HUES64 (cell line): ENCODE measurements around the gene S100A5.
"Not testable (repeated sequence)": the region's sequence is repeated elsewhere in the genome, so short reads cannot be mapped to it uniquely, and the experiment has no call there.

Experiments used
- H3K27ac ChIP-seq: 2 replicates; pipeline ENCODE4 v1.7.0; 2013; ENCODE audit warnings: low read depth, low read length, inconsistent platforms
- H3K27me3 ChIP-seq: 2 replicates; pipeline ENCODE4 v1.6.1; 2013; ENCODE audit warnings: mild to moderate bottlenecking, low read length; ENCODE audit not compliant: insufficient read depth
- H3K36me3 ChIP-seq: 2 replicates; pipeline ENCODE4 v1.6.1; 2013; ENCODE audit warnings: mild to moderate bottlenecking, low read length; ENCODE audit not compliant: insufficient read depth
- H3K4me1 ChIP-seq: 2 replicates; pipeline ENCODE4 v1.6.1; 2013; ENCODE audit warnings: mild to moderate bottlenecking, low read length, moderate library complexity; ENCODE audit not compliant: insufficient read depth
- H3K4me3 ChIP-seq: 2 replicates; pipeline ENCODE4 v1.5.1; 2013; ENCODE audit warnings: mild to moderate bottlenecking, low read length, moderate library complexity
- H3K9ac ChIP-seq: 2 replicates; pipeline ENCODE4 v1.6.1; 2013; ENCODE audit warnings: mild to moderate bottlenecking, low read depth, low read length
- H3K9me3 ChIP-seq: 2 replicates; pipeline ENCODE4 v1.6.1; 2013; ENCODE audit warnings: low read depth, low read length; ENCODE audit not compliant: insufficient read depth
- WGBS: fragments of 150-250, 120-280 bp; methylation state at CpG from one replicate; pipeline ENCODE4 v1.1.7; 2013; ENCODE audit warnings: missing lambda C conversion rate; 5-methylcytosine and 5-hydroxymethylcytosine counted together

Gene S100A5

DNA sequence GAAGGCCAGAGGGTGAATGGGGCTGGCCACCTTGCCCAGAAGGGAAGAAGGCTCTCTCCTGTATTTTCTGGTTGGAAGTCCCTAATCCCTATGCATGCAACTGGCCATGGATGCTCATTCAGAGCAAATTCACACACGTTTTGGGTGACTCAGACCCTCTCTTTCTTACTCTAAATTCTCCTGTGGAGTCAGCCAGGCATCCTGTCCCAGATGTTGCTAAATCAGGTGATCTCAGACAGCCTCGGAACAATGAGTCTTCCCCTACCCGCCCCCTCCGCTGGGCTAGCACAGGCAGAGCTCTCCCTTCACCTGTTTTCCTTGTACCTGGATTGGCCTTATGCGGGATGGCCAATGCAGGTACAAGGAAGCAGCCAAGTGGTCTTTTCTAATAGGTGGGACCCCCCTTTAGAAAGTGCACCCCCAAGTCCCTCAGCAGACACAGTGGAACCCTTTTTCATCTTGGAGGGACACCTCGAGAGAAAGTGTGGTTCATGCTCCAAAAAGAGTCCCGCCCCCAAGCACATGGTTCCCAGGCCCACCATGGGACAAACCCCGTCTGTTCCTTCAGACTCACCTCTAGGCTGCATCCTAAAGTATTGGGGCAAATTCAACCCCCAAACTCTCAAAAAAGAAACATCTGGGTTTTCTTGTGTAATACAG, 13.6 kb downstream of the S100A5 start:
- Histone ChIP-seq H3K9me3 (no peaks in the 10 kb centered on the region), H3K4me3 (no peak overlapping the region), H3K9ac (no peak overlapping the region), H3K27ac (no peak overlapping the region), H3K36me3 (no peaks in the 10 kb centered on the region), H3K4me1 (peaks cover 25% of the 10 kb centered on the region), H3K27me3 (no peaks in the 10 kb centered on the region)
- WGBS, result 70% methylated on average over 8 of the region's 8 CpGs

- no peak overlapping the region for H3K4me3 ChIP-seq
- WGBS, result 85% methylated on average over 8 of the region's 8 CpGs
- H3K9me3 ChIP-seq, result no peaks in the 10 kb centered on the region
- no peaks in the 10 kb centered on the region for H3K27me3 ChIP-seq
- peaks cover 22% of the 10 kb centered on the region for H3K4me1 ChIP-seq
- H3K36me3 ChIP-seq, result no peaks in the 10 kb centered on the region
- no peak overlapping the region for H3K9ac ChIP-seq
- H3K27ac ChIP-seq, result no peak overlapping the region
These were observed 14.6 kb downstream of the S100A5 start for GRCh38 chr1:153526132-153526543.

DNA sequence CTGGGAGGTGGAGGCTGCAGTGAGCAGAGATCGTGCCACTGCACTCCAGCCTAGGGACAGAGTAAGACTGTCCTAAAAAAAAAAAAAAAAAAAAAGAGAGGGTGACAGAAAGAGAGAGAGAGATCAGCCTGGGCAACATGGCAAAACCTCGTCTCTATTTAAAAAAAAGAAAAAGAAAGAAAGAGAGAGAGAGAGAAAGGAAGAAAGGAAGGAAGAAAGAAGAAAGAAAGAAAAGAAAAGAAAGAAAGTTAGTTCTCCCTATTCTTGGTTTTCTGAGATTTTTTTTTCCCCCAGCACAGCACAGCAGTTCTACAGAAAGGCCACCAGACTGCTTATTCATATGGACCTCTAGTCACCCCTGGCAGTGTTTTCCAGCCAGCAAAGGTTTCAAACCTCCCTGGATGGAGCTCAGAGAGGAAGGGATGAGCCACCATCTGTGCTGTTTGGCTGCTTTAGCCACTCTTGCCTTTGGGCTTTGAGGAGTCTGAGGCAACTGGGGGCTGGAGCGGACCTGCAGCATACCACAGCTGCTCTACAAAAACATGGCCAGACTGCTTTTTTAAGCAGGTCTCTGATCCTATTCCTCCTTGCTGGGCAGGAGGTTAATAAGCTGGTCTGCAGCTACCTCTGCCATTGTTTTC, 15.5 kb downstream of the S100A5 start:
- no peaks in the 10 kb centered on the region for H3K27me3 ChIP-seq
- no peak overlapping the region for H3K9ac ChIP-seq
- no peaks in the 10 kb centered on the region for H3K36me3 ChIP-seq
- H3K9me3 ChIP-seq, result no peaks in the 10 kb centered on the region
- no peak overlapping the region for H3K27ac ChIP-seq
- WGBS, result 61% methylated on average over 3 of the region's 3 CpGs
- H3K4me3 ChIP-seq, result no peak overlapping the region
- H3K4me1 ChIP-seq, result peaks cover 22% of the 10 kb centered on the region

- WGBS, result 87% methylated on average over 13 of the region's 14 CpGs
- H3K27ac ChIP-seq, H3K4me3 ChIP-seq, H3K36me3 ChIP-seq, H3K9ac ChIP-seq, H3K9me3 ChIP-seq: not testable (repeated sequence)
- Histone ChIP-seq H3K4me1 (peaks cover 18% of the 10 kb centered on the region), H3K27me3 (peaks cover 17% of the 10 kb centered on the region; the same call in 1 of the 2 replicates)
These were observed 18.2 kb downstream of the S100A5 start for GRCh38 chr1:153522353-153523048.

DNA sequence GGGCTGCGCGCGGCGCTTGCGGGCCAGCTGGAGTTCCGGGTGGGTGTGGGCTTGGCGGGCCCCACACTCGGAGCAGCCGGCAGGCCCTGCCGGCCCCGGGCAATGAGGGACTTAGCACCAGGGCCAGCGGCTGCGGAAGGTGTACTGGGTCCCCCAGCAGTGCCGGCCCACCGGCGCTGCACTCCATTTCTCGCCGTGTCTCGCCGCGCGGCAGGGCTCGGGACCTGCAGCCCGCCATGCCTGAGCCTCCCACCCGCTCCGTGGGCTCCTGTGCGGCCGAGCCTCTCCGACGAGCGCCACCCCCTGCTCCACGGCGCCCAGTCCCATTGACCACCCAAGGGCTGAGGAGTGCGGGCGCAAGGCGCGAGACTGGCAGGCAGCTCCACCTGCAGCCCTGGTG, 18.9 kb downstream of the S100A5 start:
- H3K27me3 ChIP-seq, result peaks cover 23% of the 10 kb centered on the region; the same call in 1 of the 2 replicates
- H3K27ac ChIP-seq, H3K36me3 ChIP-seq, H3K9ac ChIP-seq, H3K9me3 ChIP-seq, H3K4me3 ChIP-seq: not testable (repeated sequence)
- 97% methylated on average over 37 of the region's 37 CpGs for WGBS
- peaks cover 11% of the 10 kb centered on the region; the same call in 1 of the 2 replicates for H3K4me1 ChIP-seq

DNA sequence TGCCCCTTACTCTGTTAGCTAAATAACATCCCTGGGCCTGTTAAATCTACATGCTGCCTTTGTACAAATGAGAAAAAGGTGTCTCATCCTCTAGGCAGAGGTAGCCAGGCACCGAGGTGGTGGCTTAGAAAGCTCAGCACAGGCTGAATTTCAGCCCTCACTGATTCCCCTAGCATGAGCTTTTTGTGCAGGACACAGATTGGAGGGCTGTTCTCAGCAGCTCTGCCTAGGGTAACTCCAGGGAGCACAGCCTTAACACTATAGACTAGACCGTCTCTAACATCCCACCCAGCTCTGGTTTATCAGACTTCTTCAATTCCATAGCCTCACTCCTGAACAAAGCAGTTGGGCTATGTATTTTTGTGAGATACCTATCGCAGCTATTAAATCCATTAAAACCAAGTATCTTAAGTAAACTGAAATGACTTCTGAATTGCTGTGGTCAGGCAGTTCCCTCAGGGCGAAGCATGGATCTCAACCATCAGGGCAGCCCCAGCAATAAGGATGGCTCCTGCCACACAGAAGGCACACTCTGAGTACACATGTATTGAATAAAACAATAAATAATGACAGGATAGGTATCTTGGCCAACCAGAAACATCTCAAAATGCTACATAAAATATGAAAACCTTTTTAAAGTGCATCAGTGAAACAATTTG, 19.8 kb downstream of the S100A5 start:
- WGBS, result 87% methylated on average over 4 of the region's 4 CpGs
- no peak overlapping the region for H3K9ac ChIP-seq
- H3K27ac ChIP-seq, result no peak overlapping the region
- H3K27me3 ChIP-seq, result peaks cover 31% of the 10 kb centered on the region
- H3K4me1 ChIP-seq, result peaks cover 7% of the 10 kb centered on the region; the same call in 1 of the 2 replicates
- no peak overlapping the region for H3K4me3 ChIP-seq
- no peaks in the 10 kb centered on the region for H3K36me3 ChIP-seq
- no peaks in the 10 kb centered on the region for H3K9me3 ChIP-seq

DNA sequence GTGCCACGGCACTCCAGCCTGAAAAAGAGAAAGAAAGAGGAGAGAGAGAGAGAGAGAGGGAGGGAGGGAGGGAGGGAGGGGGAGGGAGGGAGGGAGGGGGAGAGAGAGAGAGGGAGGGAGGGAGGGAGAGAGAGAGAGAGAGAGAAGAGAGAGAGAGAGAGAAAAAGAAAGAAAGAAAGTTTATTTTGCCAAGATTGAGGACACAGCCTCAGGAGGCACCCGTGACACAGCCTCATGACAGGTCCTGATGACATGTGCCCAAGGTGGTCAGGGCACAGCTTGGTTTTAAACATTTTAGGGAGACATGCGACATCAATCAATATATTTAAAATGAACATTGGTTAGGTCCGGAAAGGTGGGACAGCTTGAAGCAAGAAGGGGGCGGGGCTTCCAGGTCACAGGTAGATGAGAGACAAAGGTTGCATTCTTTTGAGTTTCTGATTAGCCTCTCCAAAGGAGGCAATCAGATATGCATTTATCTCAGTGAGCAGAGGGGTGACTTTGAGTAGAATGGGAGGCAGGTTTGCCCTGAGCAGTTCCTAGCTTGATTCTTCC, 20.5 kb downstream of the S100A5 start:
- H3K4me1 ChIP-seq, H3K36me3 ChIP-seq, H3K27ac ChIP-seq, H3K4me3 ChIP-seq, H3K9ac ChIP-seq, H3K9me3 ChIP-seq: not testable (repeated sequence)
- 72% methylated on average over 5 of the region's 5 CpGs for WGBS
- H3K27me3 ChIP-seq, result peaks cover 38% of the 10 kb centered on the region

GRCh38 chr1:153519242-153519641, 21.5 kb downstream of the S100A5 start:
- Histone ChIP-seq H3K4me3 (no peak overlapping the region), H3K27ac (no peak overlapping the region), H3K9me3 (no peaks in the 10 kb centered on the region), H3K27me3 (peaks cover 41% of the 10 kb centered on the region), H3K9ac (no peak overlapping the region), H3K36me3 (no peaks in the 10 kb centered on the region), H3K4me1 (no peaks in the 10 kb centered on the region; the same call in 1 of the 2 replicates)
- 94% methylated on average over 3 of the region's 3 CpGs for WGBS

GRCh38 chr1:153515504-153516394, 25.0 kb downstream of the S100A5 start:
- H3K9ac ChIP-seq, result no peak overlapping the region
- 62% methylated on average over 8 of the region's 8 CpGs for WGBS
- H3K4me1 ChIP-seq, result no peaks in the 10 kb centered on the region; the same call in 1 of the 2 replicates
- H3K27ac ChIP-seq, result no peak overlapping the region
- no peaks in the 10 kb centered on the region for H3K9me3 ChIP-seq
- H3K4me3 ChIP-seq, result no peak overlapping the region
- H3K36me3 ChIP-seq, result no peaks in the 10 kb centered on the region
- peaks cover 44% of the 10 kb centered on the region for H3K27me3 ChIP-seq

- WGBS, result 91% methylated on average over 7 of the region's 7 CpGs
These were observed 27.1 kb downstream of the S100A5 start for GRCh38 chr1:153513666-153514065.

More at GRCh38 chr1:153513666-153514065, 27.1 kb downstream of the S100A5 start:
- Histone ChIP-seq H3K9me3 (no peaks in the 10 kb centered on the region), H3K36me3 (no peaks in the 10 kb centered on the region), H3K4me1 (no peaks in the 10 kb centered on the region), H3K27me3 (peaks cover 36% of the 10 kb centered on the region), H3K4me3 (no peak overlapping the region), H3K9ac (no peak overlapping the region), H3K27ac (no peak overlapping the region)
